HG03571 (cell line): ENCODE measurements around the gene GSC2.

ENCODE experiments used
- ATAC-seq: cut with Tn5 transposase; IDR thresholded peaks from one replicate; pipeline ENCODE4 v1.9.1; 2021; ENCODE audit not compliant: unreplicated experiment

The GSC2 gene

DNA sequence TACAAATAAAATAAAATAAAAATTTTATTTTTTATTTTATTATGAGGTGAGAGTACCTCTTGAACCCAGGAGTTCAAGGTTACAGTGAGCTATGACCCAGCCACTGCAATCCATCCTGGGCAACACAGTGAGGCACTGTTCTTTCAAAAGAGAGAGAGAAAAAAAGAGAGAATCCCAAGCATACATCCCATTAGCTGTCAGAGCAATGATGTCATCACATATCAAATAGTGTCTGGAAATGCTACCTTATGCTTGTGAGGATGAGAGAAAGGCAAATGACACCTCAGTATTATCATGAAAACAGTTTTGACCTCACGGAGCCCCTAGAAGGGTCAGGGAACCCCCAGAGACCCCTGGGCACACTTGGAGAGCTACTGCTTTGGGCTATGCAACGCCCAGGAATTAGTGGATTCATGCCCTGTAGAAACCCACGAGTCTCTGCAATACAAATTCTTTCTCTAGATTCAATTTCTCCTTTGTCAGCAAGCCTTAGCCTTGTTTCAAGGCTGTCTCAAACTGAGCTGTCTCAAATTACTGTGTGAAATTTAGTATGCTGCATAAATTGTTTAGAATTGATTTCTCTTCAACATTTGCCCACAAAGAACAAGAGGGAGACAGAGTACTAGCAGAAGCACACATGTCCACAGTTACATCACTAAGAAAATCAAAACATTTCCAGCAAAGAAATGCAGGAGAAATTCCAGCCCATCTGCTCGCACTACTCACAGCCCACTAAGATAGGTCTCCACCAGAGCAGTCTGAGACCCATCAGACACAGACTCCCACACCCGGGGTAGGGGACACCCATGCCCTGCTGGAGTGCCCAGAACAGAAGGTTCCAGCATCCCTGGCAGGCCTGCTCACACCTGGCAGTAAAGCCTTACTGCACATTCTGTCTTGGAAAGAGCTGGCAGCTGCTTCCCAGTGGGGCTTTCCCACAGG lies 45.9 kb downstream of the GSC2 start:
- ATAC-seq, result no peak

DNA sequence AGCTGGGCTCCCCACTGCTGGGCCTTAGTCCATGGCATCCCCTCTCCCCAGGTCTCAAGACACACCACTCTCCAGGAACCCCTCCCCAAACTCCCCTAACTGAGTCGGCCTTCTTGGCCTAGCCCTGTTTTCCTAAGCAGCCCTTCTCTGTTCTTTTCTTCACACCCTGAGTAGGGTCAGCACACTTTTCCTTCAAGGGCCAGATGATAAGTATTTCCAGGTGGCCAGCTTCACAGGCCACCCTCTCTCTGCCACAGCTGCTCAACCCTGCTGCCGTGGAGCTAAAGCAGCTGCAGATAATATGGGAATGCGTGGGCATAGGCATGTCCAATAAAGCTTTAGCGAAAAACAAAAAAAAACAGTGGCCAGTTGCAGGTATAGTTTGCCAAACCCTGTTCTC lies 51.9 kb downstream of the GSC2 start:
- ATAC-seq, result no peak

DNA sequence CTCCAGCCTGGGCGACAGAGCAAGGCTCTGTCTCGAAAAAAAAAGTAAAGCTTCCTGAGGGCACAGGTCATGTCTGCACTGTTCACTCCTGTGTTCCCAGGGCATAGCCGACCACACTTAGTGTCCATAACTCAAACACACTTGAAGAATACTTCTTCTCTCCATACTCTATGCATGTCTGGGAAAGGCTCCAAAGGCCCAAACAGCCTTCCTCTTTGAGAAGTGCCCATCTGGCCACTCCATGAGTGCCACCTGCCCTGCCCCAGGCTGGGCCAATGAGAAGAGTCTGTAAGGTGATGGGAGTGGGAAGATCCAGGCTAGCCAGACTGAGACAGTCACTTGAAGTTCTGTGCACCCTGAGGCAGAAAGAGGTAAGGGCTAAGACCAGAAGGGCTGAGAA lies 52.6 kb downstream of the GSC2 start:
- ATAC-seq, result no peak
